Heart left ventricle (tissue), 13 donors: ENCODE data around the gene SOD1.

Source experiments
- CTCF ChIP-seq, 12 donors: fragments of 200-600 bp; sonication (generic) in 4 of 12; IDR thresholded peaks; one replicate each; pipeline versions ENCODE4 v1.5.0 to v1.8.0; 2018 to 2022; ENCODE audit warnings: antibody characterized with exemption in 12 of 12, mild to moderate bottlenecking in 5 of 12
- POLR2A ChIP-seq, 2 donors: fragments of 450-650 bp; IDR thresholded peaks; one replicate each; pipeline ENCODE4 v1.6.1; 2017; ENCODE audit warnings: antibody characterized with exemption in 2 of 2, mild to moderate bottlenecking in 2 of 2, moderate library complexity in 2 of 2
- donor health status: ischemic (EF 13 %, LVEDD 7.1; RV severe dilation, severe dysfunction).
- donor health status: DM: no; HTN: yes; CAD: no.
- donor health status: DM: no; HTN: no; CAD: no.
- donor health status: ischemic (EF 25% LVEDD 6.9; RV normal size, moderate dysfunction).
- donor health status: ischemic (EF 25% LVEDD 5.7; RV mildly dilated, moderate dysfunction).
- donor health status: ischemic (EF 35%, LVEDD 5.7; RV mildly dilated, moderate dysfunction).
- donor health status: nonischemic (EF 11% LVEDD 7.7; RV severe dilation, severe dysfunction).
- donor health status: DM: yes; HTN: yes; CAD: no.
- donor health status: PGD.
- donor health status: ischemic (EF 29% LVEDD 5.4; RV normal size, mild dysfunction).
- donor health status: nonischemic (EF 23%, LVEDD 6.1; RV moderate dilation, normal function).

DNA sequence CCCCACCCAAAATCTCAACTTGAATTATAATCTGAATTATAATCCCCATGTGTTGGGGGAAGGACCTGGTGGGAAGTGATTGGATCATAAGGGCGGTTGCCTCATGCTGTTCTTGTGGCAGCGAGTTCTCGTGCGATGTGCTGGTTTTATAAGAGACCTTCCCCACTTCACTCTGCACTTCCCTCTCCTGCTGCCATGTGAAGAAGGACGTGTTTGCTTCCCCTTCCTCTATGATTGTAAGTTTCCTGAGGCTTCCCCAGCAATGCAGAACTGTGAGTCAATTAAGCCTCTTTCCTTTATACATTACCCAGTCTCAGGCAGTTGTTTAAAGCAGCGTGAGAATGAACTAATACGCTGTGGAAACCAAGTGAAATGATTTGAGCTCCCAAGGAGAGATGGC, 48.0 kb upstream of the SOD1 start:
- TF ChIP-seq CTCF (IDR thresholded peaks at IDR 0.05) (no peak), POLR2A (IDR thresholded peaks at IDR 0.05) (no peak)
